Measurements from ENCODE around the gene SLC25A28. TPM values are rescaled to one million over a fixed set of nuclear protein-coding genes. Genes with fewer than 3 reads are reported as not detected.

Gene SLC25A28
- total RNA-seq, 1 experiment from 2014 or later = 24.2 TPM

DNA sequence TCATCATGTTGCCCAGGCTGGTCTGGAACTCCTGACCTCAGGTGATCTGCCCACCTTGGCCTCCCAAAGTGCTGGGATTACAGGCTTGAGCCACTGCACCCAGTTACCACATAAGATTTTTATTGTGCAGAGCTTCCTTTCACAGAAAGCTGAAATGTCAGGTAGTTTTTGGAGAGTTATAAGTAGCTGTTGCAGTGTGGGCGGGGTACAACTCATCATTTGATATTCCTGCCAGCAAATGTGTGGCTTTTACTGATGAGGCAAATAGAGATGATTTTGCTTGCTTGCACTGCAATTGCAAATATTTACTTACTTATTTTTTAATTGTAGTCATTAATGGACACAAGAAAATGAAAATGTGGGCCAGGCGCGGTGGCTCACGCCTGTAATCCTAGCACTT, 55.1 kb downstream of the SLC25A28 start:
- H3K4me1 Mint-ChIP-seq (ENCODE audit: low read depth, unreplicated experiment) = no peaks in the 10 kb centered on the region
- TF ChIP-seq CTCF (IDR thresholded peaks at IDR 0.05; ENCODE audit: unreplicated experiment) = no peak
- peaks cover 40% of the 10 kb centered on the region for H3K27me3 Mint-ChIP-seq (ENCODE audit: unreplicated experiment)
- H3K27ac Mint-ChIP-seq (ENCODE audit: unreplicated experiment) = no peak overlapping the region
- no TSS peak for BruUV-seq (replicated peaks)
- no peaks in the 10 kb centered on the region for H3K9me3 Mint-ChIP-seq (ENCODE audit: low read depth, unreplicated experiment)
- CTCF ChIA-PET = interaction anchor here (0.6 to 0.7 kb wide), 3 partner anchors 16 to 146 kb away, joined by 3 read pairs; no protein-coding TSS in a partner anchor
- H3K36me3 Mint-ChIP-seq (ENCODE audit: insufficient read depth, unreplicated experiment) = no peaks in the 10 kb centered on the region
- intact Hi-C loops (cut with micrococcal nuclease; ENCODE audit: unreplicated experiment) = no loop called here
- no peak overlapping the region for H3K4me3 Mint-ChIP-seq (ENCODE audit: low read depth, unreplicated experiment)
- no peak for DNase-seq

- TF ChIP-seq CTCF (IDR thresholded peaks at IDR 0.05; ENCODE audit: unreplicated experiment) = no peak
- Mint-ChIP-seq H3K9me3 (ENCODE audit: low read depth, unreplicated experiment) (no peaks in the 10 kb centered on the region), H3K4me1 (ENCODE audit: low read depth, unreplicated experiment) (no peaks in the 10 kb centered on the region), H3K27ac (ENCODE audit: unreplicated experiment) (no peak overlapping the region), H3K36me3 (ENCODE audit: insufficient read depth, unreplicated experiment) (no peaks in the 10 kb centered on the region), H3K27me3 (ENCODE audit: unreplicated experiment) (peaks cover 35% of the 10 kb centered on the region), H3K4me3 (ENCODE audit: low read depth, unreplicated experiment) (no peak overlapping the region)
- CTCF ChIA-PET = interaction anchor here (0.6 to 0.7 kb wide), 3 partner anchors 139 to 417 kb away, joined by 3 to 6 read pairs (median 3); no protein-coding TSS in a partner anchor
- no peak for DNase-seq
- BruUV-seq (replicated peaks) = no TSS peak
- intact Hi-C loops (cut with micrococcal nuclease; ENCODE audit: unreplicated experiment) = no loop called here
Measured at GRCh38 chr10:99564361-99564760, 55.9 kb downstream of the SLC25A28 start.

DNA sequence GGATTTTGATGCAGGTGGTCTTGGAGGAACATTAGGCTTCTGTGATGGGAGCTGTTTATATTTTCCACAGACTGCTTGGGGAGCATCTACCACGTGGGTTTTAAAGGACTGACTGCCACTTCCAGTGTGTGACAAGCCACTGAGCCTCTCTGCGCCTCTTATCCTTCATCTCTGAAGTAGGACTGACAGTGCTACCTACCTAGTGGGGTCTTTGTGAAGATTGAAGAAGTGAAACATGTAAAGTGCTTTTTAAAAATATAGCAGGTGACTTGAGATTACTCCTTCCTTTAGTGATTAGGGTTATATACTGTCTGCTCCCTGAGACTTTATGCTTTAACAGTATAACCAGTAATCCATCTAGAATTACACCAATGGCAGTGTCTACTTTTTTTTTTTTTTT, 57.6 kb downstream of the SLC25A28 start:
- H3K4me1 Mint-ChIP-seq (ENCODE audit: low read depth, unreplicated experiment) = no peaks in the 10 kb centered on the region

More for the DNA sequence above, 57.6 kb downstream of the SLC25A28 start:
- intact Hi-C loops (cut with micrococcal nuclease; ENCODE audit: unreplicated experiment) = no loop called here
- CTCF ChIA-PET = no interaction called here
- DNase-seq = no peak
- no peaks in the 10 kb centered on the region for H3K36me3 Mint-ChIP-seq (ENCODE audit: insufficient read depth, unreplicated experiment)
- no peak for TF ChIP-seq CTCF (IDR thresholded peaks at IDR 0.05; ENCODE audit: unreplicated experiment)
- H3K27ac Mint-ChIP-seq (ENCODE audit: unreplicated experiment) = no peak overlapping the region
- no peak overlapping the region for H3K4me3 Mint-ChIP-seq (ENCODE audit: low read depth, unreplicated experiment)
- no peaks in the 10 kb centered on the region for H3K9me3 Mint-ChIP-seq (ENCODE audit: low read depth, unreplicated experiment)
- no TSS peak for BruUV-seq (replicated peaks)
- peaks cover 28% of the 10 kb centered on the region for H3K27me3 Mint-ChIP-seq (ENCODE audit: unreplicated experiment)

Other genes starting within 250 kb of the SLC25A28 start
- gene GOT1, start 189.8 kb downstream of the SLC25A28 start, total RNA-seq (2022) = 33.9 and 35.6 TPM in 2 replicates
- not detected in 2 replicates for gene NKX2-3, start 87.5 kb downstream of the SLC25A28 start, total RNA-seq (2022)
- gene ENTPD7, start 39.1 kb upstream of the SLC25A28 start, total RNA-seq (2022) = 6.3 and 7.4 TPM in 2 replicates
- 35.3 and 41.0 TPM in 2 replicates for gene COX15, start 111.7 kb upstream of the SLC25A28 start, total RNA-seq (2022)
- 9.3 and 9.6 TPM in 2 replicates for gene CUTC, start 111.8 kb upstream of the SLC25A28 start, total RNA-seq (2022)
- 1.2 and 1.8 TPM in 2 replicates for gene ABCC2, start 162.2 kb upstream of the SLC25A28 start, total RNA-seq (2022)